ENCODE results near the gene PWWP2A. TPM values are rescaled to one million over a fixed set of nuclear protein-coding genes. Genes with fewer than 3 reads are reported as not detected.

The PWWP2A gene
- polyA plus RNA-seq, 1 of the 3 experiments (the other 2 are of a cell fraction) = 5.7 TPM

DNA sequence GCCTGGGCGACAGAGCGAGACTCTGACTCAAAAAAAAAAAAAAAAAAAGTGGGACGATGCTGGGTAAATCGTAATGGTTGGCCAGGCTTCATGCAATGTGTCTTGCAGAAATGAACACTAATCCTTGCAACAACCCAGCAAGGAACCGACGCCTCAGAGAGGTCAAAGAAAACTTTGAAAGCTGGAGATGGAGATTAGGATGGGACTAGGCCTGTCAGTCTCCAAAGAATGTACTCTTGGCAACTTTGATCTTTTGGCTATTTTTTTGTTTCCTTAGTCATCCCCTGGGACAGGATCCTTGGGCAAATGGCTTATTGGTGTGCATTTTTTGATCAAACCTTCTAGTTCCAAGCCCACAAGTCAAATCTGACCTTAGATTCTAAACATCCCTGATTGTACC lies 10.6 kb upstream of the PWWP2A start:
- Histone ChIP-seq H3K4me1 (ENCODE audit: control insufficient read depth in 1 of 2, insufficient read depth in 2 of 2, low read depth in 1 of 2, low read length in 1 of 2) (no peaks in the 10 kb centered on the region), H3F3A (replicated peaks; ENCODE audit: insufficient read depth) (no peaks in the 10 kb centered on the region), H4K20me1 (ENCODE audit: insufficient read depth) (no peaks in the 10 kb centered on the region), H3K79me2 (ENCODE audit: insufficient read depth) (no peaks in the 10 kb centered on the region), H3K9me2 (no peaks in the 10 kb centered on the region), H3K27me3 (ENCODE audit: insufficient read depth) (no peaks in the 10 kb centered on the region), H3K27ac (ENCODE audit: low read depth in 2 of 2, low read length in 1 of 2) (no peak overlapping the region), H3K4me2 (no peak overlapping the region), H3K4me3 (ENCODE audit: low read depth in 2 of 2, low read length in 1 of 2) (no peak overlapping the region), H2AFZ (ENCODE audit: low read depth) (no peak overlapping the region), H3K9ac (no peak overlapping the region), H3K36me3 (replicated peaks in 1 of 2; ENCODE audit: control insufficient read depth in 1 of 2, insufficient read depth in 2 of 2, low read length in 1 of 2) (no peaks in the 10 kb centered on the region), H3K9me3 (no peaks in the 10 kb centered on the region)
- WGBS (ENCODE audit: low lambda C conversion rate) = 90% methylated on average over 6 of the region's 6 CpGs
- DNase-seq = no peak
- no peak for TF ChIP-seq CTCF (IDR thresholded peaks at IDR 0.05)
- TF ChIP-seq FOXM1 (IDR thresholded peaks at IDR 0.05; ENCODE audit: low read depth) = no peak
- no peak for TF ChIP-seq EP300 (IDR thresholded peaks at IDR 0.05; ENCODE audit: borderline replicate concordance in 1 of 2, low read depth in 1 of 2, low read length in 1 of 2)
- TF ChIP-seq USF2 (IDR thresholded peaks at IDR 0.05; ENCODE audit: borderline replicate concordance, low read depth, low read length) = no peak
- no peak for TF ChIP-seq SMC3 (IDR thresholded peaks at IDR 0.05; ENCODE audit: low read depth, low read length)
- TF ChIP-seq GATA2 (CRISPR knock-in tag; IDR thresholded peaks at IDR 0.05) = no peak
- no peak for TF ChIP-seq POLR2AphosphoS5 (IDR thresholded peaks at IDR 0.05; ENCODE audit: low read depth, low read length)
- TF ChIP-seq FOXJ3 (CRISPR knock-in tag; IDR thresholded peaks at IDR 0.05) = no peak
- TF ChIP-seq, protein P1, sequence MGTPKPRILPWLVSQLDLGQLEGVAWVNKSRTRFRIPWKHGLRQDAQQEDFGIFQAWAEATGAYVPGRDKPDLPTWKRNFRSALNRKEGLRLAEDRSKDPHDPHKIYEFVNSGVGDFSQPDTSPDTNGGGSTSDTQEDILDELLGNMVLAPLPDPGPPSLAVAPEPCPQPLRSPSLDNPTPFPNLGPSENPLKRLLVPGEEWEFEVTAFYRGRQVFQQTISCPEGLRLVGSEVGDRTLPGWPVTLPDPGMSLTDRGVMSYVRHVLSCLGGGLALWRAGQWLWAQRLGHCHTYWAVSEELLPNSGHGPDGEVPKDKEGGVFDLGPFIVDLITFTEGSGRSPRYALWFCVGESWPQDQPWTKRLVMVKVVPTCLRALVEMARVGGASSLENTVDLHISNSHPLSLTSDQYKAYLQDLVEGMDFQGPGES (IDR thresholded peaks at IDR 0.05; ENCODE audit: low read depth, low read length) = no peak
- TF ChIP-seq ELF1 (IDR thresholded peaks at IDR 0.05) = no peak
- no peak for TF ChIP-seq CHD2 (IDR thresholded peaks at IDR 0.05; ENCODE audit: low read length, partially characterized antibody)
- no peak for TF ChIP-seq MXI1 (IDR thresholded peaks at IDR 0.05; ENCODE audit: low read depth, low read length)
- TF ChIP-seq NFIC (IDR thresholded peaks at IDR 0.05; ENCODE audit: borderline replicate concordance) = no peak
- no peak for TF ChIP-seq FOSL2 (IDR thresholded peaks at IDR 0.05; ENCODE audit: borderline replicate concordance, low read depth)
- TF ChIP-seq, protein P2, sequence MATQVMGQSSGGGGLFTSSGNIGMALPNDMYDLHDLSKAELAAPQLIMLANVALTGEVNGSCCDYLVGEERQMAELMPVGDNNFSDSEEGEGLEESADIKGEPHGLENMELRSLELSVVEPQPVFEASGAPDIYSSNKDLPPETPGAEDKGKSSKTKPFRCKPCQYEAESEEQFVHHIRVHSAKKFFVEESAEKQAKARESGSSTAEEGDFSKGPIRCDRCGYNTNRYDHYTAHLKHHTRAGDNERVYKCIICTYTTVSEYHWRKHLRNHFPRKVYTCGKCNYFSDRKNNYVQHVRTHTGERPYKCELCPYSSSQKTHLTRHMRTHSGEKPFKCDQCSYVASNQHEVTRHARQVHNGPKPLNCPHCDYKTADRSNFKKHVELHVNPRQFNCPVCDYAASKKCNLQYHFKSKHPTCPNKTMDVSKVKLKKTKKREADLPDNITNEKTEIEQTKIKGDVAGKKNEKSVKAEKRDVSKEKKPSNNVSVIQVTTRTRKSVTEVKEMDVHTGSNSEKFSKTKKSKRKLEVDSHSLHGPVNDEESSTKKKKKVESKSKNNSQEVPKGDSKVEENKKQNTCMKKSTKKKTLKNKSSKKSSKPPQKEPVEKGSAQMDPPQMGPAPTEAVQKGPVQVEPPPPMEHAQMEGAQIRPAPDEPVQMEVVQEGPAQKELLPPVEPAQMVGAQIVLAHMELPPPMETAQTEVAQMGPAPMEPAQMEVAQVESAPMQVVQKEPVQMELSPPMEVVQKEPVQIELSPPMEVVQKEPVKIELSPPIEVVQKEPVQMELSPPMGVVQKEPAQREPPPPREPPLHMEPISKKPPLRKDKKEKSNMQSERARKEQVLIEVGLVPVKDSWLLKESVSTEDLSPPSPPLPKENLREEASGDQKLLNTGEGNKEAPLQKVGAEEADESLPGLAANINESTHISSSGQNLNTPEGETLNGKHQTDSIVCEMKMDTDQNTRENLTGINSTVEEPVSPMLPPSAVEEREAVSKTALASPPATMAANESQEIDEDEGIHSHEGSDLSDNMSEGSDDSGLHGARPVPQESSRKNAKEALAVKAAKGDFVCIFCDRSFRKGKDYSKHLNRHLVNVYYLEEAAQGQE (IDR thresholded peaks at IDR 0.05; ENCODE audit: low read depth, low read length) = no peak
- TF ChIP-seq MEF2A (IDR thresholded peaks at IDR 0.05; ENCODE audit: borderline replicate concordance, low read depth) = no peak
- no peak for TF ChIP-seq RFX5 (IDR thresholded peaks at IDR 0.05; ENCODE audit: low read length)
- TF ChIP-seq NRF1 (IDR thresholded peaks at IDR 0.05; ENCODE audit: low read depth, low read length) = no peak
- no peak for TF ChIP-seq JUND (IDR thresholded peaks at IDR 0.05)
- ChIA-PET POLR2A (no interaction called here), CTCF (no interaction called here)
